ENCODE data around the gene SSB. TPM values are rescaled to one million over a fixed set of nuclear protein-coding genes. Genes with fewer than 3 reads are reported as not detected.
"Not testable (repeated sequence)": the region's sequence is repeated elsewhere in the genome, so short reads cannot be mapped to it uniquely, and the experiment has no call there.

SSB gene
- total RNA-seq, 1 donor from 2014 or later, result 94.7 TPM

DNA sequence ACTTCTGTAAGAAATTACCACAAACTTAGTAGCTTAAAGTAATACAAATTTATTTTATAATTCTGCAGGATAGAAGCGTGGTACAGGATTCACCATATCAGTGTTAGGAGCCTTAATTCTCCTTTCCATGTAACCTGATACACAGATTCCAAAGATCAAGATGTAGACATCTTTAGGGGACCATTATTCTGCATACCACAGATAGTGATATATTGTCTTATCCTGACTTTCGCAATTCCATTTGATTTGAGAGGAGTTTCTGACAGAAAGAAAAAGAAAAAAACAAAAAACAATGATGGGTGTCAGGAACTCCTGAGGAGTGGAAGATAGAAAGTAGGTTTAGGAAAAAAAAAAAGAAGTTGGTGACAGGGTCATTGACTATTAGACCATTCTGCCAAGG is 40.9 kb upstream of the SSB start:
- DNase-seq, result no peak
- POLR2A ChIA-PET, result no interaction called here
- H3K27me3 Mint-ChIP-seq, result no peaks in the 10 kb centered on the region
- H3K27ac Mint-ChIP-seq, result no peak overlapping the region
- TF ChIP-seq, protein P1, sequence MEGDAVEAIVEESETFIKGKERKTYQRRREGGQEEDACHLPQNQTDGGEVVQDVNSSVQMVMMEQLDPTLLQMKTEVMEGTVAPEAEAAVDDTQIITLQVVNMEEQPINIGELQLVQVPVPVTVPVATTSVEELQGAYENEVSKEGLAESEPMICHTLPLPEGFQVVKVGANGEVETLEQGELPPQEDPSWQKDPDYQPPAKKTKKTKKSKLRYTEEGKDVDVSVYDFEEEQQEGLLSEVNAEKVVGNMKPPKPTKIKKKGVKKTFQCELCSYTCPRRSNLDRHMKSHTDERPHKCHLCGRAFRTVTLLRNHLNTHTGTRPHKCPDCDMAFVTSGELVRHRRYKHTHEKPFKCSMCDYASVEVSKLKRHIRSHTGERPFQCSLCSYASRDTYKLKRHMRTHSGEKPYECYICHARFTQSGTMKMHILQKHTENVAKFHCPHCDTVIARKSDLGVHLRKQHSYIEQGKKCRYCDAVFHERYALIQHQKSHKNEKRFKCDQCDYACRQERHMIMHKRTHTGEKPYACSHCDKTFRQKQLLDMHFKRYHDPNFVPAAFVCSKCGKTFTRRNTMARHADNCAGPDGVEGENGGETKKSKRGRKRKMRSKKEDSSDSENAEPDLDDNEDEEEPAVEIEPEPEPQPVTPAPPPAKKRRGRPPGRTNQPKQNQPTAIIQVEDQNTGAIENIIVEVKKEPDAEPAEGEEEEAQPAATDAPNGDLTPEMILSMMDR (IDR thresholded peaks at IDR 0.05), result no peak
- no peaks in the 10 kb centered on the region for H3K36me3 Mint-ChIP-seq (ENCODE audit: low read depth)
- no peaks in the 10 kb centered on the region for H3K4me1 Mint-ChIP-seq
- no peak for ATAC-seq (ENCODE audit: low read depth)
- intact Hi-C loops (cut with micrococcal nuclease), result no loop called here
- H3K9me3 Mint-ChIP-seq, result no peaks in the 10 kb centered on the region
- H3K4me3 Mint-ChIP-seq, result no peak overlapping the region
- CTCF ChIA-PET, result no interaction called here

DNA sequence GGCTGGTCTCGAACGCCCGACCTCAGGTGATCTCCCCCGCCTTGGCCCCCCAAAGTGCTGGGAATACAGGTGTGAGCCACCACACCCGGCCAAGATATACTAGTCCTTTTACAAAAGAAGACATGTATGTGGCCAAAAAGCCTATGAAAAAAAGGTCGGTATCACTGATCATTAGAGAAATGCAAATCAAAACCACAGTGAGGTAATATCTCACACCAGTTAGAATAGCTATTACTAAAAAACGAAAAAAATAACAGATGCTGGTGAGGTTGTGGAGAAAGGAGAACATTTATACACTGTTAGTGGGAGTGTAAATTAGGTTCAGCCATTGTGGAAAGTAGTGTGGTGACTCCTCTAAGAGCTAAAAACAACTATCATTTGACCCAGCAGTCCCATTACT is 38.7 kb upstream of the SSB start:
- Mint-ChIP-seq H3K9me3 (no peaks in the 10 kb centered on the region), H3K4me1 (no peaks in the 10 kb centered on the region), H3K36me3 (ENCODE audit: low read depth) (no peaks in the 10 kb centered on the region), H3K4me3 (no peak overlapping the region), H3K27me3 (no peaks in the 10 kb centered on the region), H3K27ac (no peak overlapping the region)
- TF ChIP-seq, protein P1 (IDR thresholded peaks at IDR 0.05), result no peak
- intact Hi-C loops (cut with micrococcal nuclease), result no loop called here
- DNase-seq (no peak), ATAC-seq (ENCODE audit: low read depth) (no peak)
- ChIA-PET CTCF (no interaction called here), POLR2A (no interaction called here)

DNA sequence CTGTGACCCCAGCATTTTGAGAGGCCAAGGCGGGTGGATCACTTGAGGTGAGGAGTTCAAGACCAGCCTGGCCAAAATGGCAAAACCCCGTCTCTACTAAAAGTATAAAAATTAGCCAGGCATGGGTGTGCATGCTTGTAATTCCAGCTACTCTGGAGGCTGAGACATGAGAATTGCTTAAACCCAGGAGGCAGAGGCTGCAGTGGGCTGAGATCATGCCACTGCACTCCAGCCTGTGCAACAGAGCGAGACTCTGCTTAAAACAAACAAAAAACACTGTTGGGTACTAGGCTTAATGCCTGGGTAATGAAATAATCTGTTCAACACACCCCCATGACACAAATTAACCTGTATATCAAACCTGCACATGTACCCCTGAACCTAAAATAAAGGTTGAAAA is 37.9 kb upstream of the SSB start:
- H3K4me3 Mint-ChIP-seq; CTCF ChIA-PET; H3K27ac Mint-ChIP-seq; intact Hi-C loops (cut with micrococcal nuclease); H3K9me3 Mint-ChIP-seq; POLR2A ChIA-PET; H3K4me1 Mint-ChIP-seq; ATAC-seq (ENCODE audit: low read depth); H3K27me3 Mint-ChIP-seq; H3K36me3 Mint-ChIP-seq (ENCODE audit: low read depth); DNase-seq: not testable (repeated sequence)

DNA sequence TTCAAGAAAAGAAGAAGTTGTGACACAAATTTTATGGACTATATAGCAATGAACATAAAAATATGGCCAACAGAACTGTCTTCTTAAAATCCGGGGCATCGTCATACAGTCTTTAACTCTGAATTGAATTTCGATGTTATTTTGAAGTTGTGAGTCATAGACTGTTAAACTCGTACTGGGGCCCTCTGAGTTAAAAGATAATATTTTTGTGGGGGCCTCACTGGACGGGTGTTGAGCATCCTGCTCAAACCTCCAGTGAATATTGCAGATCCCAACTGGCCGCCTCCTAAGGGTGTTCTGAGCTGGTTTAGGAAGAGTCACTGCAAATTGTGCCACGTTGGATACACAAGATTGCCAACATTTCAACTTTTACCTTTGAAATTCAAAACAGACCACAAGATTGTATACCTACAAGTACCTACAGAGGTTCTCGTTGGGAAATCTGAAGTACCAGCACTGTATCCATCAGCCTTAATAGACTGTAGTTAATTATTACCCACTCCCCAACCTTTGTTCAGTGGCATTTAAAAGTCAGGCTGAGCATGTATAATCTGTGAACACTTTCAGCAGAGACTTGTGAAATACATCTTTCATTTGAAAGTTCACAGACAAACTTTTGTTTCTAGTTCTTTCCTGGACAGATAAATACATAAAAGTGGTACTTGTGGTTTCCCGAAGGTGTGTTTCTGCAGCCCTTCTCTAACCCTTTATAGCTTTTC is 37.3 kb upstream of the SSB start:
- CTCF ChIA-PET, result no interaction called here
- no peak for ATAC-seq (ENCODE audit: low read depth)
- intact Hi-C loops (cut with micrococcal nuclease), result no loop called here
- Mint-ChIP-seq H3K4me1 (no peaks in the 10 kb centered on the region), H3K4me3 (no peak overlapping the region), H3K36me3 (ENCODE audit: low read depth) (no peaks in the 10 kb centered on the region), H3K27ac (no peak overlapping the region), H3K27me3 (no peaks in the 10 kb centered on the region), H3K9me3 (no peaks in the 10 kb centered on the region)
- DNase-seq, result no peak
- POLR2A ChIA-PET, result no interaction called here
- TF ChIP-seq, protein P1 (IDR thresholded peaks at IDR 0.05), result no peak

DNA sequence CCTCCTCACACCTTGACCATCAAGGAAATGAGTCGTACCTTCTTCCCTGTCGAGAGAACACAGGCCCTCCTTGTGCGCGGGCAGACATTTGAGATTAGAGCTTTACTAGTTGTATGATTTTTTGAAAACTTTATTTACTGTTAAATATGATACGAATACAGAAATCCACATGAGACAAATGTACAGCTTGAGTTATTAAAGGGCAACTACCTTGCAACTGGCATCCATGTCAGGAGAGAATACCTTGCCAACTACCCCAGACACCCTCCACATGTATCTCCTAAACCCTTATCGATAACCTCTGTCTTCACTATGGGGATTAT is 36.7 kb upstream of the SSB start:
- ChIA-PET POLR2A (no interaction called here), CTCF (no interaction called here)
- Mint-ChIP-seq H3K36me3 (ENCODE audit: low read depth) (no peaks in the 10 kb centered on the region), H3K27ac (no peak overlapping the region), H3K9me3 (no peaks in the 10 kb centered on the region), H3K4me3 (no peak overlapping the region), H3K27me3 (no peaks in the 10 kb centered on the region), H3K4me1 (no peaks in the 10 kb centered on the region)
- no peak for ATAC-seq (ENCODE audit: low read depth)
- intact Hi-C loops (cut with micrococcal nuclease), result no loop called here
- TF ChIP-seq, protein P1 (IDR thresholded peaks at IDR 0.05), result no peak
- no peak for DNase-seq

DNA sequence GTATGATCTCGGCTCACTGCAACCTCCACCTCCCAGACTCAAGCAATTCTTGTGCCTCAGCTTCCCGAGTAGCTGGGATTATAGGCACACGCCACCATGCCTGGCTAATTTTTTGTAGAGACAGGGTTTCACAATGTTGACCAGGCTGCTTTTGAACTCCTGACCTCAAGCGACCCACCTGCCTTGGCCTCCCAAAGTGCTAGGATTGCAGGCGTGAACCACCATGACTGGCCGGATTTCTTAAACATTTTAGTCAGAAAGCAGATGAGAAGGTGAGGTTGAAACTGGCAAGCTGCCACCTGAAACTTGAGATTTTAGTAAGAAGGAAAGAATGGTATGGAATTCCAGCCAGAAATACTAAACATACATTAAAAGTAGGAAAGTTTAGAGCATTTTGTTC is 33.1 kb upstream of the SSB start:
- CTCF ChIA-PET, result interaction anchor here (0.6 to 1.0 kb wide), 2 partner anchors 10 to 193 kb away, joined by 3 read pairs; no protein-coding TSS in a partner anchor
- no peaks in the 10 kb centered on the region for H3K9me3 Mint-ChIP-seq
- TF ChIP-seq, protein P1 (IDR thresholded peaks at IDR 0.05), result no peak
- ATAC-seq (ENCODE audit: low read depth) (no peak), DNase-seq (no peak)
- intact Hi-C loops (cut with micrococcal nuclease), result no loop called here
- no peak overlapping the region for H3K4me3 Mint-ChIP-seq
- H3K27ac Mint-ChIP-seq, result no peak overlapping the region
- POLR2A ChIA-PET, result no interaction called here
- H3K4me1 Mint-ChIP-seq, result peaks cover 13% of the 10 kb centered on the region
- peaks cover 13% of the 10 kb centered on the region for H3K27me3 Mint-ChIP-seq
- no peaks in the 10 kb centered on the region for H3K36me3 Mint-ChIP-seq (ENCODE audit: low read depth)
